Natural killer cell (primary cell): Measurements from ENCODE around the gene ANGPTL2. TPM values are rescaled to one million over a fixed set of nuclear protein-coding genes. Genes with fewer than 3 reads are reported as not detected.

Experiments used
- ATAC-seq, 3 donors: fragments of 150-1000 bp in 2 of 3; fragments of 200-7000 bp in 1 of 3; cut with Tn5 transposase; 1 replicate in 1 of 3; 2 replicates in 2 of 3; pipeline ENCODE4 v1.10.0; 2021; ENCODE audit warnings: mild to moderate bottlenecking in 2 of 3, moderate library complexity in 2 of 3
- DNase-seq, 2 donors: peaks; one replicate each; pipeline versions ENCODE4 v3.0.0 to v3.0.0-alpha.2; 2013 to 2021; ENCODE audit warnings: mixed read lengths in 1 of 2
- H3K27ac ChIP-seq: one replicate; pipeline ENCODE4 v1.5.1; 2013; ENCODE audit warnings: mild to moderate bottlenecking, low read length
- H3K27me3 ChIP-seq: one replicate; pipeline ENCODE4 v1.6.1; 2013; ENCODE audit warnings: low read length; ENCODE audit not compliant: control insufficient read depth, insufficient read depth
- H3K36me3 ChIP-seq: one replicate; pipeline ENCODE4 v1.6.1; 2013; ENCODE audit warnings: low read length; ENCODE audit not compliant: control insufficient read depth, insufficient read depth
- H3K4me1 ChIP-seq: one replicate; pipeline ENCODE4 v1.6.1; 2013; ENCODE audit warnings: low read length; ENCODE audit not compliant: control insufficient read depth, insufficient read depth
- H3K4me3 ChIP-seq: one replicate; pipeline ENCODE4 v1.5.1; 2013; ENCODE audit warnings: low read length
- H3K9me3 ChIP-seq: one replicate; pipeline ENCODE4 v1.6.1; 2013; ENCODE audit warnings: low read length; ENCODE audit not compliant: control insufficient read depth, insufficient read depth
- H3K27ac Mint-ChIP-seq, 2 donors: one replicate each; pipeline ENCODE4 v1.8.0; 2022; ENCODE audit warnings: mild to moderate bottlenecking in 2 of 2, mixed read lengths in 2 of 2, moderate library complexity in 1 of 2
- H3K27me3 Mint-ChIP-seq, 2 donors: one replicate each; pipeline ENCODE4 v1.8.0; 2022; ENCODE audit warnings: low read depth in 2 of 2, mixed read lengths in 2 of 2
- H3K36me3 Mint-ChIP-seq: one replicate; pipeline ENCODE4 v1.8.0; 2022; ENCODE audit warnings: mixed read lengths
- H3K4me1 Mint-ChIP-seq, 2 donors: one replicate each; pipeline ENCODE4 v1.8.0; 2022; ENCODE audit warnings: mixed read lengths in 2 of 2
- H3K4me3 Mint-ChIP-seq: one replicate; pipeline ENCODE4 v1.8.0; 2022; ENCODE audit warnings: mild to moderate bottlenecking, moderate library complexity, mixed read lengths
- H3K9me3 Mint-ChIP-seq, 2 donors: one replicate each; pipeline ENCODE4 v1.8.0; 2022; ENCODE audit warnings: mixed read lengths in 2 of 2
- CTCF ChIP-seq: fragments of 200-600 bp; IDR thresholded peaks from one replicate; pipeline ENCODE4 v1.8.0; 2022; ENCODE audit warnings: antibody characterized with exemption
- WGBS: methylation state at CpG from one replicate; pipeline ENCODE4 v1.1.7; 2013; ENCODE audit warnings: missing lambda C conversion rate; ENCODE audit not compliant: insufficient coverage; 5-methylcytosine and 5-hydroxymethylcytosine counted together
- intact Hi-C: fragments of 100-400 bp; cut with micrococcal nuclease; formaldehyde crosslinking; loops from one replicate; pipeline ENCODE4 v1.14.2; 2022
- total RNA-seq, 4 donors: library from RNA; stranded (reverse); fragments of 120-200 nt in 1 of 4; gene quantifications; one replicate each; pipeline versions ENCODE4 v1.2.3 to v1.2.4, GENCODE V29; 2013 to 2022

ANGPTL2 gene
- total RNA-seq, 3 donors from 2014 or later (not counting 1 experiment from before 2014, with no cell fraction given), result not detected

GRCh38 chr9:127076860-127077643 lies 45.4 kb downstream of the ANGPTL2 start:
- intact Hi-C loops, result no loop called here
- H3K27ac ChIP-seq, result no peak overlapping the region
- no peak for ATAC-seq
- Mint-ChIP-seq H3K27me3 (peaks cover 0 to 4% of the 10 kb centered on the region in 2 donors), H3K9me3 (no peaks in the 10 kb centered on the region), H3K4me1 (no peaks in the 10 kb centered on the region), H3K36me3 (peaks cover 5% of the 10 kb centered on the region), H3K4me3 (no peak overlapping the region), H3K27ac (no peak overlapping the region)
- no peak overlapping the region for H3K4me3 ChIP-seq
- no peaks in the 10 kb centered on the region for H3K36me3 ChIP-seq
- 93% methylated on average over 5 of the region's 5 CpGs for WGBS
- DNase-seq, result no peak
- no peaks in the 10 kb centered on the region for H3K9me3 ChIP-seq
- no peaks in the 10 kb centered on the region for H3K27me3 ChIP-seq
- no peak for TF ChIP-seq CTCF
- H3K4me1 ChIP-seq, result no peaks in the 10 kb centered on the region

GRCh38 chr9:127075624-127076372 lies 46.6 kb downstream of the ANGPTL2 start:
- Histone ChIP-seq H3K4me1 (no peaks in the 10 kb centered on the region), H3K4me3 (no peak overlapping the region), H3K36me3 (no peaks in the 10 kb centered on the region), H3K9me3 (no peaks in the 10 kb centered on the region), H3K27ac (no peak overlapping the region), H3K27me3 (no peaks in the 10 kb centered on the region)
- Mint-ChIP-seq H3K4me1 (no peaks in the 10 kb centered on the region), H3K4me3 (no peak overlapping the region), H3K9me3 (peaks cover 0 to 3% of the 10 kb centered on the region in 2 donors), H3K27me3 (peaks cover 0 to 4% of the 10 kb centered on the region in 2 donors), H3K27ac (no peak overlapping the region), H3K36me3 (peaks cover 16% of the 10 kb centered on the region)
- intact Hi-C loops, result no loop called here
- no peak for DNase-seq
- no peak for ATAC-seq
- WGBS, result 91% methylated on average over 2 of the region's 2 CpGs
- no peak for TF ChIP-seq CTCF

- DNase-seq (no peak), ATAC-seq (no peak)
- H3K27me3 ChIP-seq, result no peaks in the 10 kb centered on the region
- H3K9me3 ChIP-seq, result no peaks in the 10 kb centered on the region
- WGBS, result 91% methylated on average over 4 of the region's 4 CpGs
- intact Hi-C loops, result no loop called here
- peaks cover 0 to 3% of the 10 kb centered on the region in 2 donors for H3K9me3 Mint-ChIP-seq
- no peaks in the 10 kb centered on the region for H3K4me1 ChIP-seq
- H3K4me1 Mint-ChIP-seq, result no peaks in the 10 kb centered on the region
- no peak overlapping the region for H3K4me3 ChIP-seq
- no peak overlapping the region for H3K27ac ChIP-seq
- no peaks in the 10 kb centered on the region for H3K36me3 ChIP-seq
- peaks cover 16% of the 10 kb centered on the region for H3K36me3 Mint-ChIP-seq
- no peak overlapping the region for H3K27ac Mint-ChIP-seq
- H3K27me3 Mint-ChIP-seq, result peaks cover 0 to 4% of the 10 kb centered on the region in 2 donors
- TF ChIP-seq CTCF, result no peak
- no peak overlapping the region for H3K4me3 Mint-ChIP-seq
These were observed 47.6 kb downstream of the ANGPTL2 start for GRCh38 chr9:127074561-127075548.
